Measurements from ENCODE around the gene SH3GL3.

Gene SH3GL3

GRCh38 chr15:83537606-83538005 is 90.5 kb downstream of the SH3GL3 start:
- no peak overlapping the region for H3K27ac ChIP-seq (replicated peaks; ENCODE audit: low read length)
- no peak overlapping the region for H3K18ac ChIP-seq (ENCODE audit: low read length)
- no peak overlapping the region for H2BK120ac ChIP-seq (ENCODE audit: low read depth, low read length)
- no peak overlapping the region for H3K23ac ChIP-seq (ENCODE audit: low read depth, low read length, poor library complexity)
- H3K4me1 ChIP-seq (ENCODE audit: control insufficient read depth in 2 of 2, insufficient read depth in 1 of 2, low read depth in 1 of 2, low read length in 2 of 2), result no peaks in the 10 kb centered on the region
- WGBS, 2 donors (ENCODE audit: extremely low coverage in 2 of 2, insufficient read length in 2 of 2, insufficient replicate concordance in 1 of 2), result no CpG with 5 or more reads among the region's 2 CpGs
- no peak overlapping the region for H2BK12ac ChIP-seq (ENCODE audit: low read length)
- no peak overlapping the region for H3K14ac ChIP-seq (ENCODE audit: low read length)
- H3K4me3 ChIP-seq (ENCODE audit: low read length in 2 of 2), result no peak overlapping the region
- H3K9ac ChIP-seq (ENCODE audit: low read depth, low read length, poor library complexity), result no peak overlapping the region
- no peaks in the 10 kb centered on the region for H3K9me3 ChIP-seq (replicated peaks in 1 of 2; ENCODE audit: control insufficient read depth in 2 of 2, insufficient read depth in 1 of 2, low read depth in 1 of 2, low read length in 2 of 2)
- H2BK5ac ChIP-seq (ENCODE audit: low read length), result no peak overlapping the region
- H3K36me3 ChIP-seq (replicated peaks in 1 of 2; ENCODE audit: control insufficient read depth in 2 of 2, insufficient read depth in 2 of 2, low read length in 2 of 2), result no peaks in the 10 kb centered on the region
- no peak overlapping the region for H2BK15ac ChIP-seq (ENCODE audit: low read length)
- H3K79me1 ChIP-seq (ENCODE audit: low read depth, low read length), result no peaks in the 10 kb centered on the region
- H3K4me2 ChIP-seq (ENCODE audit: insufficient read depth, low read length, poor library complexity, severe bottlenecking), result no peak overlapping the region
- H2AK5ac ChIP-seq (ENCODE audit: low read depth, low read length), result no peak overlapping the region
- no peak for DNase-seq (ENCODE audit: low spot score)
- H4K91ac ChIP-seq (ENCODE audit: low read depth, low read length, poor library complexity), result no peak overlapping the region
- H3K27me3 ChIP-seq (ENCODE audit: control insufficient read depth in 3 of 3, insufficient read depth in 3 of 3, low read depth in 1 of 3, low read length in 3 of 3), result no peaks in the 10 kb centered on the region
- no peak overlapping the region for H2AFZ ChIP-seq (ENCODE audit: low read length)
- H3K4ac ChIP-seq (ENCODE audit: low read length), result no peak overlapping the region
- no peak overlapping the region for H4K8ac ChIP-seq (ENCODE audit: low read depth, low read length)

GRCh38 chr15:83538682-83539081 is 91.5 kb downstream of the SH3GL3 start:
- H3K27me3 ChIP-seq (ENCODE audit: control insufficient read depth in 3 of 3, insufficient read depth in 3 of 3, low read depth in 1 of 3, low read length in 3 of 3), result no peaks in the 10 kb centered on the region
- H2BK15ac ChIP-seq (ENCODE audit: low read length), result no peak overlapping the region
- H3K14ac ChIP-seq (ENCODE audit: low read length), result no peak overlapping the region
- H4K91ac ChIP-seq (ENCODE audit: low read depth, low read length, poor library complexity), result no peak overlapping the region
- H3K9me3 ChIP-seq (replicated peaks in 1 of 2; ENCODE audit: control insufficient read depth in 2 of 2, insufficient read depth in 1 of 2, low read depth in 1 of 2, low read length in 2 of 2), result no peaks in the 10 kb centered on the region
- no peak overlapping the region for H3K18ac ChIP-seq (ENCODE audit: low read length)
- no peaks in the 10 kb centered on the region for H3K79me1 ChIP-seq (ENCODE audit: low read depth, low read length)
- no peak overlapping the region for H4K8ac ChIP-seq (ENCODE audit: low read depth, low read length)
- H2AK5ac ChIP-seq (ENCODE audit: low read depth, low read length), result no peak overlapping the region
- H3K4me1 ChIP-seq (ENCODE audit: control insufficient read depth in 2 of 2, insufficient read depth in 1 of 2, low read depth in 1 of 2, low read length in 2 of 2), result no peaks in the 10 kb centered on the region
- DNase-seq (ENCODE audit: low spot score), result no peak
- no peak overlapping the region for H3K4me2 ChIP-seq (ENCODE audit: insufficient read depth, low read length, poor library complexity, severe bottlenecking)
- no peaks in the 10 kb centered on the region for H3K36me3 ChIP-seq (replicated peaks in 1 of 2; ENCODE audit: control insufficient read depth in 2 of 2, insufficient read depth in 2 of 2, low read length in 2 of 2)
- H3K23ac ChIP-seq (ENCODE audit: low read depth, low read length, poor library complexity), result no peak overlapping the region
- H2BK5ac ChIP-seq (ENCODE audit: low read length), result no peak overlapping the region
- no peak overlapping the region for H2BK12ac ChIP-seq (ENCODE audit: low read length)
- H2BK120ac ChIP-seq (ENCODE audit: low read depth, low read length), result no peak overlapping the region
- no peak overlapping the region for H3K9ac ChIP-seq (ENCODE audit: low read depth, low read length, poor library complexity)
- H2AFZ ChIP-seq (ENCODE audit: low read length), result no peak overlapping the region
- H3K27ac ChIP-seq (replicated peaks; ENCODE audit: low read length), result no peak overlapping the region
- no peak overlapping the region for H3K4ac ChIP-seq (ENCODE audit: low read length)
- no peak overlapping the region for H3K4me3 ChIP-seq (ENCODE audit: low read length in 2 of 2)

GRCh38 chr15:83545804-83546511 is 98.8 kb downstream of the SH3GL3 start:
- Histone ChIP-seq H3K4me1 (ENCODE audit: control insufficient read depth in 2 of 2, insufficient read depth in 1 of 2, low read depth in 1 of 2, low read length in 2 of 2) (peaks cover 0 to 4% of the 10 kb centered on the region in 2 donors), H2BK5ac (ENCODE audit: low read length) (no peak overlapping the region), H3K79me1 (ENCODE audit: low read depth, low read length) (no peaks in the 10 kb centered on the region), H2AFZ (ENCODE audit: low read length) (no peak overlapping the region), H2AK5ac (ENCODE audit: low read depth, low read length) (no peak overlapping the region), H3K9ac (ENCODE audit: low read depth, low read length, poor library complexity) (no peak overlapping the region), H3K27ac (replicated peaks; ENCODE audit: low read length) (no peak overlapping the region), H2BK15ac (ENCODE audit: low read length) (no peak overlapping the region), H3K18ac (ENCODE audit: low read length) (no peak overlapping the region), H2BK120ac (ENCODE audit: low read depth, low read length) (no peak overlapping the region), H2BK12ac (ENCODE audit: low read length) (no peak overlapping the region), H3K4me2 (ENCODE audit: insufficient read depth, low read length, poor library complexity, severe bottlenecking) (no peak overlapping the region), H3K9me3 (replicated peaks in 1 of 2; ENCODE audit: control insufficient read depth in 2 of 2, insufficient read depth in 1 of 2, low read depth in 1 of 2, low read length in 2 of 2) (no peaks in the 10 kb centered on the region), H3K27me3 (ENCODE audit: control insufficient read depth in 3 of 3, insufficient read depth in 3 of 3, low read depth in 1 of 3, low read length in 3 of 3) (no peaks in the 10 kb centered on the region), H3K4ac (ENCODE audit: low read length) (no peak overlapping the region), H3K36me3 (replicated peaks in 1 of 2; ENCODE audit: control insufficient read depth in 2 of 2, insufficient read depth in 2 of 2, low read length in 2 of 2) (no peaks in the 10 kb centered on the region), H4K91ac (ENCODE audit: low read depth, low read length, poor library complexity) (no peak overlapping the region), H4K8ac (ENCODE audit: low read depth, low read length) (no peak overlapping the region), H3K4me3 (ENCODE audit: low read length in 2 of 2) (no peak overlapping the region), H3K23ac (ENCODE audit: low read depth, low read length, poor library complexity) (no peak overlapping the region), H3K14ac (ENCODE audit: low read length) (no peak overlapping the region)
- no peak for DNase-seq (ENCODE audit: low spot score)
- WGBS, 2 donors (ENCODE audit: extremely low coverage in 2 of 2, insufficient read length in 2 of 2, insufficient replicate concordance in 1 of 2), result no CpG with 5 or more reads among the region's 1 CpG

GRCh38 chr15:83546512-83546888 is 99.4 kb downstream of the SH3GL3 start:
- no peak overlapping the region for H2BK15ac ChIP-seq (ENCODE audit: low read length)
- no peak overlapping the region for H2BK12ac ChIP-seq (ENCODE audit: low read length)
- H3K79me1 ChIP-seq (ENCODE audit: low read depth, low read length), result no peaks in the 10 kb centered on the region
- H3K4me1 ChIP-seq (ENCODE audit: control insufficient read depth in 2 of 2, insufficient read depth in 1 of 2, low read depth in 1 of 2, low read length in 2 of 2), result peaks cover 0 to 4% of the 10 kb centered on the region in 2 donors
- H3K4ac ChIP-seq (ENCODE audit: low read length), result no peak overlapping the region
- no peaks in the 10 kb centered on the region for H3K27me3 ChIP-seq (ENCODE audit: control insufficient read depth in 3 of 3, insufficient read depth in 3 of 3, low read depth in 1 of 3, low read length in 3 of 3)
- no peak overlapping the region for H3K14ac ChIP-seq (ENCODE audit: low read length)
- no peak overlapping the region for H2BK5ac ChIP-seq (ENCODE audit: low read length)
- no peak overlapping the region for H3K4me3 ChIP-seq (ENCODE audit: low read length in 2 of 2)
- no peak overlapping the region for H3K18ac ChIP-seq (ENCODE audit: low read length)
- H4K91ac ChIP-seq (ENCODE audit: low read depth, low read length, poor library complexity), result no peak overlapping the region
- no peak for DNase-seq (ENCODE audit: low spot score)
- no peak overlapping the region for H2AK5ac ChIP-seq (ENCODE audit: low read depth, low read length)
- H4K8ac ChIP-seq (ENCODE audit: low read depth, low read length), result no peak overlapping the region
- no peaks in the 10 kb centered on the region for H3K36me3 ChIP-seq (replicated peaks in 1 of 2; ENCODE audit: control insufficient read depth in 2 of 2, insufficient read depth in 2 of 2, low read length in 2 of 2)
- no peak overlapping the region for H3K27ac ChIP-seq (replicated peaks; ENCODE audit: low read length)
- no peak overlapping the region for H2AFZ ChIP-seq (ENCODE audit: low read length)
- H3K23ac ChIP-seq (ENCODE audit: low read depth, low read length, poor library complexity), result no peak overlapping the region
- H2BK120ac ChIP-seq (ENCODE audit: low read depth, low read length), result no peak overlapping the region
- H3K9ac ChIP-seq (ENCODE audit: low read depth, low read length, poor library complexity), result no peak overlapping the region
- H3K9me3 ChIP-seq (replicated peaks in 1 of 2; ENCODE audit: control insufficient read depth in 2 of 2, insufficient read depth in 1 of 2, low read depth in 1 of 2, low read length in 2 of 2), result no peaks in the 10 kb centered on the region
- no peak overlapping the region for H3K4me2 ChIP-seq (ENCODE audit: insufficient read depth, low read length, poor library complexity, severe bottlenecking)

Measured in neuronal stem cell (in vitro differentiated cells).